ENCODE results near the gene KPNA4. TPM values are rescaled to one million over a fixed set of nuclear protein-coding genes. Genes with fewer than 3 reads are reported as not detected.

Gene KPNA4
- total RNA-seq, 6 experiments from 2014 or later, result 14.4 to 32.5 (median 18.9) TPM

DNA sequence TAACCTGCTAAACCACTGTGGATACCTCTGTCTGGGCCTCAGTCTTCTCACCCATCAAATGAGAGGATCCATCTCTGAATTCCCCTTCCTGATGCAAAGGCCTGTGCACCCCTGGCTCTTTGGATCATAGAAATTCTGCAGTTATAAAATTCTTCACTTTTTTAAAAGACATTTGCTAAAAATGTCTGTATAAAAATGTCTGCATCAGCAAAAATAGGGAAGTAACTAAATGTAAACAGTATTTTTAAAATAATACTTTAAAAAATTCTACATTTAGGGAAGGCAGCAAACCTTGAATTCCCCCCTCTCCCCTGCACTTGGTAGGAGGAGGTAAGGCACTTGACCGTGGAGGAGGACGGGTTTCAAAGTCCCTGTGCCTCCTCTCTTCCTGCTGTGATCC is 90.2 kb downstream of the KPNA4 start:
- Histone ChIP-seq H3K4me3 (no peak overlapping the region), H3K27ac (no peak overlapping the region), H3K27me3 (no peaks in the 10 kb centered on the region), H3K36me3 (no peaks in the 10 kb centered on the region), H3K4me1 (peaks cover 0 to 5% (median 0%) of the 10 kb centered on the region in 4 donors), H3K9me3 (no peaks in the 10 kb centered on the region)
- DNase-seq (no peak), ATAC-seq (no peak)
- intact Hi-C loops (cut with DNase I), result no loop called here
- TF ChIP-seq, protein P1, sequence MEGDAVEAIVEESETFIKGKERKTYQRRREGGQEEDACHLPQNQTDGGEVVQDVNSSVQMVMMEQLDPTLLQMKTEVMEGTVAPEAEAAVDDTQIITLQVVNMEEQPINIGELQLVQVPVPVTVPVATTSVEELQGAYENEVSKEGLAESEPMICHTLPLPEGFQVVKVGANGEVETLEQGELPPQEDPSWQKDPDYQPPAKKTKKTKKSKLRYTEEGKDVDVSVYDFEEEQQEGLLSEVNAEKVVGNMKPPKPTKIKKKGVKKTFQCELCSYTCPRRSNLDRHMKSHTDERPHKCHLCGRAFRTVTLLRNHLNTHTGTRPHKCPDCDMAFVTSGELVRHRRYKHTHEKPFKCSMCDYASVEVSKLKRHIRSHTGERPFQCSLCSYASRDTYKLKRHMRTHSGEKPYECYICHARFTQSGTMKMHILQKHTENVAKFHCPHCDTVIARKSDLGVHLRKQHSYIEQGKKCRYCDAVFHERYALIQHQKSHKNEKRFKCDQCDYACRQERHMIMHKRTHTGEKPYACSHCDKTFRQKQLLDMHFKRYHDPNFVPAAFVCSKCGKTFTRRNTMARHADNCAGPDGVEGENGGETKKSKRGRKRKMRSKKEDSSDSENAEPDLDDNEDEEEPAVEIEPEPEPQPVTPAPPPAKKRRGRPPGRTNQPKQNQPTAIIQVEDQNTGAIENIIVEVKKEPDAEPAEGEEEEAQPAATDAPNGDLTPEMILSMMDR (IDR thresholded peaks at IDR 0.05), result no peak
- no peak for TF ChIP-seq POLR2A (IDR thresholded peaks at IDR 0.05)
- 86% methylated on average over 2 of the region's 2 CpGs for WGBS (ENCODE audit: insufficient coverage, low coverage, low lambda C conversion rate, missing lambda C conversion rate)

DNA sequence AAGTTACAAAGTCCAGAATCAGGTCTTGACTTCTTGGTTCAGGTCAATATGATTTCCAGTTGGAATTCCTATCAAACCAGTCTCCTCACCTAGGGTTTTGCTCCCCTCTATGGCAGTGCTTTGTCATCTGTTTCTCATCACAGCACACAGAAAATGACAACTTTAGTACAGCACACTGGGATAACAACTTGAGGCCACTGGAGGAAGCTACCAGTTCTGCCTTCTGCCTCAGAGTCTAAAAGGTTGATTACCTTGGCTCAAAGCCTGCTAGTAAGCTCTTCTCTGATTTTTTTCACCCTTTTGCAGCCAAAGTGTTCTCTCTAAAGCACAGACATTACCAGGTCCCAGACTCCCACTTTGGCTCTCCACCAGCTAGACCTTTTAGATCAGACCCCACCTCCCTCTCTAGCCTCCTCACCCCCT is 90.9 kb downstream of the KPNA4 start:
- no peaks in the 10 kb centered on the region for H3K36me3 ChIP-seq
- H3K4me3 ChIP-seq, result no peak overlapping the region
- no peak overlapping the region for H3K27ac ChIP-seq
- H3K4me1 ChIP-seq, result peaks cover 0 to 5% (median 0%) of the 10 kb centered on the region in 4 donors
- no peak for TF ChIP-seq POLR2A (IDR thresholded peaks at IDR 0.05)
- TF ChIP-seq, protein P1 (IDR thresholded peaks at IDR 0.05), result no peak
- intact Hi-C loops (cut with DNase I), result no loop called here
- no peaks in the 10 kb centered on the region for H3K9me3 ChIP-seq
- ATAC-seq (peak in 1 of 4 donors; percentile 71), DNase-seq (no peak)
- H3K27me3 ChIP-seq, result no peaks in the 10 kb centered on the region

DNA sequence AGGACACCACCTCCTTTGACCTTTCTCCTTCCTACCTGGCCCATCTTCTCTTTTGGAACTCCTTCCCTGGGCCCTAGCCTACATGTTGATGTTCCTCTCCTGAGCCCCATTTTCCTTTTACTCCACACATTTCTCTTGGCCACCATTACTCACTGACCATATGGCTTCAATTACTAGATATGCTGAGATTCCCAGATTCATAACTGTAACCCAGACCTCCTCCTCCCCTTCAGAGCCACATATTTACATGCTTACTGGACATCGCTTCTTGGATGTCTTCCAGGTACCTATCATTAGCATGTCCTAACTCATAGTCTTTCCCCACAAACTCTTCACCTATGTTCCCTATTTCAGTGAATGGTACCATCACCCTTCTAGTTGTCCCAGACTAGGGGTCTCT is 91.4 kb downstream of the KPNA4 start:
- TF ChIP-seq POLR2A (IDR thresholded peaks at IDR 0.05), result no peak
- TF ChIP-seq, protein P1 (IDR thresholded peaks at IDR 0.05), result no peak
- WGBS (ENCODE audit: insufficient coverage, low coverage, low lambda C conversion rate, missing lambda C conversion rate), result 44% methylated on average over 1 of the region's 1 CpG

DNA sequence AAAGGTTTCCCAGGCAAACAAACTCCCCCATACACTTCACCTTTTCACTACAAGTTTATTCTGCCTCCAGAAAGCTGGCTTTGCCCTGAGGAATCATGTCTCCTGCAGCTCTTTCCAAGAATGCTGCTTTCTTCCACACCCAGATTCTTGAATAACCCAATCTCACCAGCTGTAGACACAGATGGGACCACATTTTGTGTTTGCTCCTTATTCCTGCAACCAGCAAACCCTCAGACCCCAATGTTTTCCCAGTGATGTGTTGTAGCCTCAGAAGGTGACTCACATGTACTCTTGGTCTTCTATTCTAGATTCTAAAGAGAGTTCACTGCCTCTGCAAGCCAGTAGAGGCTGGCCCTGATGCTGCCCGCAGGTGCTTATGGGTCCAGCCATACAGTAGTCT is 92.2 kb downstream of the KPNA4 start:
- ATAC-seq (no peak), DNase-seq (no peak)
- Histone ChIP-seq H3K27me3 (no peaks in the 10 kb centered on the region), H3K27ac (no peak overlapping the region), H3K9me3 (no peaks in the 10 kb centered on the region), H3K4me1 (peaks cover 0 to 5% (median 0%) of the 10 kb centered on the region in 4 donors), H3K36me3 (no peaks in the 10 kb centered on the region), H3K4me3 (no peak overlapping the region)
- intact Hi-C loops (cut with DNase I), result no loop called here
- TF ChIP-seq POLR2A (IDR thresholded peaks at IDR 0.05), result no peak
- TF ChIP-seq, protein P1 (IDR thresholded peaks at IDR 0.05), result no peak
- WGBS (ENCODE audit: insufficient coverage, low coverage, low lambda C conversion rate, missing lambda C conversion rate), result 80% methylated on average over 1 of the region's 1 CpG

More for the DNA sequence above, 91.4 kb downstream of the KPNA4 start:
- DNase-seq (no peak), ATAC-seq (no peak)
- Histone ChIP-seq H3K4me3 (no peak overlapping the region), H3K27me3 (no peaks in the 10 kb centered on the region), H3K9me3 (no peaks in the 10 kb centered on the region), H3K36me3 (no peaks in the 10 kb centered on the region), H3K27ac (no peak overlapping the region), H3K4me1 (peaks cover 0 to 5% (median 0%) of the 10 kb centered on the region in 4 donors)
- intact Hi-C loops (cut with DNase I), result no loop called here

DNA sequence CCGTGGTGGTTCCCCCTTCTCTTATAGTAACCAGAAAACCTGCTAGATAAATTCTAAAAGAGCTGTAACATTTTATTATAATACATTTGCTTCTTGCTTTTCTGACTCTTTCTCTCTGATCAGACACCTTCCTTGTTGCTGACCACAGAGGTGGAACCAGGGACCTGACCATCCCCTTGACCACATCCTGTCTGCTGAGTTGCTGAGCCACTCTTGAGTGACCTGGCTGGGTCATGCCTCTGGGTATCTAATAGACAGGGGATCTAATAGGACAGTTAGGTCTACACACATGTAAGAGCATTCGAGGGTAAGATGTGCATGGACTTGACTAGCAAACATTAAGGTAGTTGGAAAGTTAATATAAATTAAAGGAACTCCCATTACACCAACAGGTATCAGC is 93.0 kb downstream of the KPNA4 start:
- no peak overlapping the region for H3K27ac ChIP-seq
- WGBS (ENCODE audit: insufficient coverage, low coverage, low lambda C conversion rate, missing lambda C conversion rate), result 69% methylated on average over 2 of the region's 2 CpGs
- intact Hi-C loops (cut with DNase I), result no loop called here
- H3K4me1 ChIP-seq, result peaks cover 0 to 5% (median 0%) of the 10 kb centered on the region in 4 donors
- H3K36me3 ChIP-seq, result no peaks in the 10 kb centered on the region
- ATAC-seq (no peak), DNase-seq (no peak)
- H3K27me3 ChIP-seq, result no peaks in the 10 kb centered on the region
- H3K9me3 ChIP-seq, result no peaks in the 10 kb centered on the region
- TF ChIP-seq, protein P1 (IDR thresholded peaks at IDR 0.05), result no peak
- TF ChIP-seq POLR2A (IDR thresholded peaks at IDR 0.05), result no peak
- no peak overlapping the region for H3K4me3 ChIP-seq
